Right atrium auricular region (tissue), 2 donors: ENCODE results near the gene PAXIP1. TPM values are rescaled to one million over a fixed set of nuclear protein-coding genes. Genes with fewer than 3 reads are reported as not detected.

Source experiments
- DNase-seq: peaks from one replicate; pipeline ENCODE4 v3.0.0-alpha.2; 2019; ENCODE audit warnings: low spot score
- H3K27ac ChIP-seq, 2 donors: fragments of 200-600 bp; sonication (generic); 1 replicate in 1 of 2; 2 replicates in 1 of 2; pipeline ENCODE4 v1.5.1; 2016 to 2019
- H3K27me3 ChIP-seq, 2 donors: fragments of 200-600 bp; sonication (generic); one replicate each; pipeline versions ENCODE4 v1.5.1 to v1.6.0; 2017 to 2019
- H3K36me3 ChIP-seq: fragments of 200-600 bp; sonication (generic); one replicate; pipeline ENCODE4 v1.5.1; 2016
- H3K4me1 ChIP-seq, 2 donors: fragments of 200-600 bp; sonication (generic); one replicate each; pipeline versions ENCODE4 v1.5.1 to v1.6.0; 2017 to 2019
- H3K4me3 ChIP-seq, 2 donors: fragments of 200-600 bp; sonication (generic); 1 replicate in 1 of 2; 2 replicates in 1 of 2; pipeline ENCODE4 v1.5.1; 2017 to 2019; ENCODE audit warnings: mild to moderate bottlenecking in 1 of 2, moderate library complexity in 1 of 2
- H3K9me3 ChIP-seq, 2 donors: fragments of 200-600 bp; sonication (generic); one replicate each; pipeline ENCODE4 v1.5.1; 2019
- total RNA-seq, 2 donors: library from RNA; depleted of rRNA; stranded (reverse); fragments of >200 nt; gene quantifications; one replicate each; pipeline ENCODE4 v1.1.0, GENCODE V29; 2016
- TF ChIP-seq, protein P1 (sequence below), 2 donors: fragments of 200-600 bp; sonication (generic); IDR thresholded peaks; one replicate each; pipeline ENCODE4 v1.5.1; 2019; ENCODE audit warnings: antibody characterized with exemption in 2 of 2

Gene PAXIP1
- total RNA-seq, 2 donors from 2014 or later: 6.2 to 8.2 TPM

DNA sequence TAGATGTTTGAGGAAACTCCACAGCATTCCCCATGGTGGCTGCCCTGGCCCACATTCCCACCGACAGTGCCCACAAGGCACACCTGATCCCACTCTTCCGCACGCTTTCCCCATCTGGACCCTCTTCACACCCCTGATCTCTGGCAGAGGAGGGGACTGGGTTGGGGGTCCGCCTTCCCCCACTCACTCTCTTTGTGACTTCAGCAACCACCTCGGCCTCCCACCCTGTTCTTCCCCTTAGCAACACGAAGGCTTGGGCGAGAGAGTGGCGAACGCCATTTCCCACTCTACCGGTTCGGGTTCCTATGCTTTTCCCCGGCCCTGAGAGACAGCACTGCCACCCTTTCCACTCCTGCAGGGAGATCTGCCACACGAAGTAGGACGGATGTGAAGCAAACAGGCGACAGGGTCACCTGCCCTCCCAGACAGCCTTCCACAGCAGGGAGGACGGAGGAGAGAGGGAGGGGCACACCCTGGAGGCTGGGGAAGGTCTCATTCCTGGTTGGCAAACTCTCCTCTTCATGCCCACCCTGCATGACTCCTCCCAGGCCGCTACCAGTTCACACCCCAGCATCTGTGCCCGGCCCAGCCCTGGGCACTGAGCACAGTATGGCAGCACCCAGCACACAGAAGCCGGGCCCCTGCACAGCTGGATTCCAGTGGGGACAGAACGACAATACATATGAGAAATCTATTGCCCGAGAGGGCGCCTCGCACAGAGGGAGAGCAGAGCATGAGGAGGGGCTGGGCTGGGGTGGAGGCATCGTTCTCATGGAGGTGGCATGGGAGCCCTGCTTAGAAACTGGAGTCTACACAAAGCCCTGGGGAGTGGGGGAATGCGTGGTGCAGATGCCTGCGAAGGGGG lies 93.5 kb downstream of the PAXIP1 start:
- Histone ChIP-seq H3K36me3 (no peaks in the 10 kb centered on the region), H3K9me3 (peaks cover 0 to 14% of the 10 kb centered on the region in 2 donors), H3K4me1 (peaks cover 0 to 7% of the 10 kb centered on the region in 2 donors), H3K27ac (no peak overlapping the region), H3K27me3 (no peaks in the 10 kb centered on the region), H3K4me3 (no peak overlapping the region)
- TF ChIP-seq, protein P1, sequence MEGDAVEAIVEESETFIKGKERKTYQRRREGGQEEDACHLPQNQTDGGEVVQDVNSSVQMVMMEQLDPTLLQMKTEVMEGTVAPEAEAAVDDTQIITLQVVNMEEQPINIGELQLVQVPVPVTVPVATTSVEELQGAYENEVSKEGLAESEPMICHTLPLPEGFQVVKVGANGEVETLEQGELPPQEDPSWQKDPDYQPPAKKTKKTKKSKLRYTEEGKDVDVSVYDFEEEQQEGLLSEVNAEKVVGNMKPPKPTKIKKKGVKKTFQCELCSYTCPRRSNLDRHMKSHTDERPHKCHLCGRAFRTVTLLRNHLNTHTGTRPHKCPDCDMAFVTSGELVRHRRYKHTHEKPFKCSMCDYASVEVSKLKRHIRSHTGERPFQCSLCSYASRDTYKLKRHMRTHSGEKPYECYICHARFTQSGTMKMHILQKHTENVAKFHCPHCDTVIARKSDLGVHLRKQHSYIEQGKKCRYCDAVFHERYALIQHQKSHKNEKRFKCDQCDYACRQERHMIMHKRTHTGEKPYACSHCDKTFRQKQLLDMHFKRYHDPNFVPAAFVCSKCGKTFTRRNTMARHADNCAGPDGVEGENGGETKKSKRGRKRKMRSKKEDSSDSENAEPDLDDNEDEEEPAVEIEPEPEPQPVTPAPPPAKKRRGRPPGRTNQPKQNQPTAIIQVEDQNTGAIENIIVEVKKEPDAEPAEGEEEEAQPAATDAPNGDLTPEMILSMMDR (IDR thresholded peaks at IDR 0.05): no peak
- no peak for DNase-seq

GRCh38 chr7:154907651-154908620 lies 95.0 kb downstream of the PAXIP1 start:
- no peaks in the 10 kb centered on the region for H3K36me3 ChIP-seq
- H3K4me3 ChIP-seq: no peak overlapping the region
- TF ChIP-seq, protein P1 (IDR thresholded peaks at IDR 0.05): no peak
- no peak for DNase-seq
- peaks cover 0 to 14% of the 10 kb centered on the region in 2 donors for H3K9me3 ChIP-seq
- H3K27me3 ChIP-seq: no peaks in the 10 kb centered on the region
- no peak overlapping the region for H3K27ac ChIP-seq
- H3K4me1 ChIP-seq: no peaks in the 10 kb centered on the region

DNA sequence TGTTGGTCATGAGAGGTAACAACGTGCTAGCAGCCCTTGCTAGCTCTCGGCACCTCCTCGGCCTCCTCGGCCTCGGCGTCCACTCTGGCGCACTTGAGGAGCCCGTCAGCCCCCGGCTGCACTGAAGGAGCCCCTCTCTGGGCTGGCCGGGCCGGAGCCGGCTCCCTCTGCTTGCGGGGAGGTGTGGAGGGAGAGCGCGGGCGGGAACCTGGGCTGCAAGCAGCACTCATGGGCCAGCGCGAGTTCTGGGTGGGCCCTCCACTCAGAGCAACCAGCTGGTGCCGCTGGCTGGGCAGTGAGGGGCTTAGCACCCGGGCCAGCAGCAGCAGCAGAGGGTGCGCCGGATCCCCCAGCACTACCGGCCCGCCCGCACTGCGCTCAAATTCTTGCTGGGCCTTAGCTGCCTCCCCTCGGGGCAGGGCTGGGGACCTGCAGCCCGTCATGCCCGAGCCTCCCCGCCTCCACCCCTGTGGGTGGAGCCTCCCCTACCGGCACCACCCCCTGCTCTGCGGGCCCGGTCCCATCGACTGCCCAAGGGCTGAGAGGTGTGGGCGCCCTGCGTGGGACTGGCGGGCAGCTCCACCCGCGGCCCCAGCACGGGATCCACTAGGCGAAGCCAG lies 96.1 kb downstream of the PAXIP1 start:
- Histone ChIP-seq H3K27me3 (no peaks in the 10 kb centered on the region), H3K36me3 (no peaks in the 10 kb centered on the region), H3K4me3 (no peak overlapping the region), H3K9me3 (peaks cover 0 to 14% of the 10 kb centered on the region in 2 donors), H3K27ac (no peak overlapping the region), H3K4me1 (no peaks in the 10 kb centered on the region)
- TF ChIP-seq, protein P1 (IDR thresholded peaks at IDR 0.05): no peak
- no peak for DNase-seq

DNA sequence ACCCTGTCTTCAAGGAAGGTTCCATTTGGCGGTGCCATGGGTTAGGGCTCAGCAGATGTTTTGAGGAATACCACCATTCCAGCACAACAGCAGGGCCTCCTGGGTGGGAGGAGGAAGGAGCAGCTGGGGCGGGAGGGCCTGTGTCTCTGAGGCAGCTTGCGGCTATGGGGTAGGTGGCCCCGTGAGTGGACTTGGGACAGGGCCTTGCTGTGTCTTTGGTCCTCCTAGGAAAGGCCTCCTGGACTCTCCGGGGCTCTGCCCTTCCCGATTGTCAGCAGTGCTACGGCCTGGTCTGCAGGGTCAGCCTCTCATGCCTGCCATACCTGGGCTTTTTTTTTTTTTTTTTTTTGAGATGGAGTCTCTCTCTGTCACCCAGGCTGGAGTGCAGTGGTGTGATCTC lies 96.7 kb downstream of the PAXIP1 start:
- Histone ChIP-seq H3K36me3 (no peaks in the 10 kb centered on the region), H3K9me3 (peaks cover 0 to 10% of the 10 kb centered on the region in 2 donors), H3K4me1 (no peaks in the 10 kb centered on the region), H3K27ac (no peak overlapping the region), H3K4me3 (no peak overlapping the region), H3K27me3 (no peaks in the 10 kb centered on the region)
- TF ChIP-seq, protein P1 (IDR thresholded peaks at IDR 0.05): no peak
- DNase-seq: no peak

GRCh38 chr7:154905615-154906014 lies 97.3 kb downstream of the PAXIP1 start:
- Histone ChIP-seq H3K4me3 (no peak overlapping the region), H3K27me3 (no peaks in the 10 kb centered on the region), H3K36me3 (no peaks in the 10 kb centered on the region), H3K4me1 (no peaks in the 10 kb centered on the region), H3K27ac (no peak overlapping the region), H3K9me3 (peaks cover 0 to 4% of the 10 kb centered on the region in 2 donors)
- no peak for DNase-seq
- TF ChIP-seq, protein P1 (IDR thresholded peaks at IDR 0.05): no peak
